ENCODE data around the gene KRTAP10-1. TPM values are rescaled to one million over a fixed set of nuclear protein-coding genes. Genes with fewer than 3 reads are reported as not detected.

Gene KRTAP10-1
- polyA plus RNA-seq, 2 of the 4 experiments (the other 2 are of a cell fraction) = not detected

- no peak overlapping the region for H3K27ac ChIP-seq
- H3K4me2 ChIP-seq = no peak overlapping the region
- ATAC-seq (no peak), FAIRE-seq (no peak), DNase-seq (ENCODE audit: low read depth in 1 of 2, low spot score in 1 of 2) (no peak)
- no peak overlapping the region for H3K4me3 ChIP-seq
- TF ChIP-seq NFE2L2 (conservative IDR thresholded peaks at IDR 0.05; ENCODE audit: low read length) = no peak
- TF ChIP-seq MYC (IDR thresholded peaks at IDR 0.05; ENCODE audit: borderline replicate concordance, low read length) = no peak
- TF ChIP-seq HDAC2 (IDR thresholded peaks at IDR 0.05) = no peak
- TF ChIP-seq SMC3 (IDR thresholded peaks at IDR 0.05) = no peak
- TF ChIP-seq MAX (IDR thresholded peaks at IDR 0.05) = no peak
- TF ChIP-seq HOXB13 (CRISPR knock-in tag; IDR thresholded peaks at IDR 0.05; ENCODE audit: low read depth) = no peak
- no peak for TF ChIP-seq FOSB (CRISPR knock-in tag; IDR thresholded peaks at IDR 0.05)
- no peak for TF ChIP-seq MAZ (IDR thresholded peaks at IDR 0.05; ENCODE audit: borderline replicate concordance, low read depth, low read length)
- TF ChIP-seq ZC3H11A (IDR thresholded peaks at IDR 0.05) = no peak
- TF ChIP-seq HOXB5 (CRISPR knock-in tag; IDR thresholded peaks at IDR 0.05) = no peak
- TF ChIP-seq RFX5 (IDR thresholded peaks at IDR 0.05) = no peak
- TF ChIP-seq JUN (IDR thresholded peaks at IDR 0.05) = no peak
- no peak for TF ChIP-seq CBX8 (IDR thresholded peaks at IDR 0.05)
- TF ChIP-seq ELK1 (IDR thresholded peaks at IDR 0.05; ENCODE audit: low read depth, low read length) = no peak
- no peak for TF ChIP-seq CEBPB (IDR thresholded peaks at IDR 0.05)
- H3K9me3 ChIP-seq = peaks cover 7% of the 10 kb centered on the region; the same call in 2 of the 3 replicates
- CTCF ChIA-PET = interaction anchor here (1.9 to 3.6 kb wide), 2 partner anchors 15 to 16 kb away, joined by 6 to 12 read pairs; no protein-coding TSS in a partner anchor
- no peaks in the 10 kb centered on the region for H3K4me1 ChIP-seq
- 88% methylated on average over 16 of the region's 16 CpGs for WGBS (ENCODE audit: missing lambda C conversion rate)
- POLR2A ChIA-PET = no interaction called here
Observed at GRCh38 chr21:44495611-44496563, 44.1 kb downstream of the KRTAP10-1 start.

- no peak for FAIRE-seq
Observed at GRCh38 chr21:44494956-44495355, 45.0 kb downstream of the KRTAP10-1 start.

DNA sequence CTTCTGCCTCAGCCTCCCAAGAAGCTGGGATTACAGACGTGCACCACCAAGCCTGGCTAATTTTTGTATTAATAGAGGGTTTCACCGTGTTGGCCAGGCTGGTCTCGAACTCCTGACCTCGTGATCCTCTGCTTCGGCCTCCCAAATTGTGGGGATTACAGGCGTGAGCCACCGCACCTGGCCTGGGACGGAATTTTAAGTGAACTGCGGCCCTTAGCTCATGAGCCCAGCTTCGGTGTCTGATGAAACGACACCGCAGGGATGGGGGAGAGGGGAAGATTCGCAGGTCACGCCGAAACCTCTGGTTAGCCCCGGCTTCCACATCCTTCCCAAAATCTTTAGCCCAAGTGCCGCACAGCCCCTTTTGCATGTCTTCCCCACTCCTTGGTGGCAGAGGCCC is 45.6 kb downstream of the KRTAP10-1 start:
- ChIA-PET CTCF (interaction anchor here (1.1 to 3.6 kb wide), 2 partner anchors 14 to 248 kb away, joined by 4 to 12 read pairs; no protein-coding TSS in a partner anchor), POLR2A (no interaction called here)
- Histone ChIP-seq H3K4me3 (no peak overlapping the region), H3K4me2 (no peak overlapping the region), H3K27ac (no peak overlapping the region), H3K4me1 (no peaks in the 10 kb centered on the region), H3K9me3 (peaks cover 7% of the 10 kb centered on the region; the same call in 2 of the 3 replicates)
- DNase-seq (ENCODE audit: low read depth in 1 of 2, low spot score in 1 of 2) = no peak
- TF ChIP-seq EHMT2 (IDR thresholded peaks at IDR 0.05; ENCODE audit: low read depth) = no peak
- TF ChIP-seq, protein P1, sequence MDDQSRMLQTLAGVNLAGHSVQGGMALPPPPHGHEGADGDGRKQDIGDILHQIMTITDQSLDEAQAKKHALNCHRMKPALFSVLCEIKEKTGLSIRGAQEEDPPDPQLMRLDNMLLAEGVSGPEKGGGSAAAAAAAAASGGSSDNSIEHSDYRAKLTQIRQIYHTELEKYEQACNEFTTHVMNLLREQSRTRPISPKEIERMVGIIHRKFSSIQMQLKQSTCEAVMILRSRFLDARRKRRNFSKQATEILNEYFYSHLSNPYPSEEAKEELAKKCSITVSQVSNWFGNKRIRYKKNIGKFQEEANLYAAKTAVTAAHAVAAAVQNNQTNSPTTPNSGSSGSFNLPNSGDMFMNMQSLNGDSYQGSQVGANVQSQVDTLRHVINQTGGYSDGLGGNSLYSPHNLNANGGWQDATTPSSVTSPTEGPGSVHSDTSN (IDR thresholded peaks at IDR 0.05) = no peak
- no peak for TF ChIP-seq MAFK (IDR thresholded peaks at IDR 0.05; ENCODE audit: partially characterized antibody)
- TF ChIP-seq HMGXB4 (CRISPR knock-in tag; IDR thresholded peaks at IDR 0.05; ENCODE audit: borderline replicate concordance) = no peak
- no peak for TF ChIP-seq PHF8 (IDR thresholded peaks at IDR 0.05; ENCODE audit: borderline replicate concordance, low read depth)
- TF ChIP-seq JUNB (IDR thresholded peaks at IDR 0.05) = no peak
- WGBS (ENCODE audit: missing lambda C conversion rate) = 98% methylated on average over 11 of the region's 17 CpGs
- ATAC-seq = no peak
- no peak for FAIRE-seq

More at GRCh38 chr21:44494956-44495355, 45.0 kb downstream of the KRTAP10-1 start:
- Histone ChIP-seq H3K4me1 (no peaks in the 10 kb centered on the region), H3K9me3 (peaks cover 7% of the 10 kb centered on the region; the same call in 2 of the 3 replicates), H3K4me2 (no peak overlapping the region), H3K27ac (no peak overlapping the region), H3K4me3 (no peak overlapping the region)
- POLR2A ChIA-PET = no interaction called here
- ATAC-seq = no peak
- no peak for TF ChIP-seq POLR2AphosphoS2 (conservative IDR thresholded peaks at IDR 0.05; ENCODE audit: low read length)
- no peak for TF ChIP-seq KDM5A (IDR thresholded peaks at IDR 0.05)
- TF ChIP-seq BHLHE40 (IDR thresholded peaks at IDR 0.05; ENCODE audit: low read depth, low read length) = no peak
- no peak for TF ChIP-seq NFE2L2 (conservative IDR thresholded peaks at IDR 0.05; ENCODE audit: low read length)
- no peak for TF ChIP-seq ELK1 (IDR thresholded peaks at IDR 0.05; ENCODE audit: low read depth, low read length)
- no peak for TF ChIP-seq HDAC2 (IDR thresholded peaks at IDR 0.05)
- no peak for TF ChIP-seq FOXS1 (CRISPR knock-in tag; IDR thresholded peaks at IDR 0.05)
- no peak for TF ChIP-seq TFCP2L1 (CRISPR knock-in tag; IDR thresholded peaks at IDR 0.05)
- DNase-seq (ENCODE audit: low read depth in 1 of 2, low spot score in 1 of 2) = no peak
- WGBS (ENCODE audit: missing lambda C conversion rate) = 85% methylated on average over 12 of the region's 13 CpGs
- CTCF ChIA-PET = interaction anchor here (1.1 to 3.6 kb wide), 3 partner anchors 14 to 247 kb away, joined by 4 to 12 read pairs (median 6); no protein-coding TSS in a partner anchor

All from A549 (cell line).